Keratinocyte (primary cell): ENCODE measurements around the gene DENND1A. TPM values are rescaled to one million over a fixed set of nuclear protein-coding genes. Genes with fewer than 3 reads are reported as not detected.

ENCODE experiments used
- DNase-seq: peaks from one replicate; pipeline ENCODE4 v3.0.0-alpha.2; 2011; ENCODE audit warnings: low read depth, missing footprints, low spot score
- FAIRE-seq: peaks from 2 replicates; lab custom pipeline; 2011; peaks lifted over from hg19 to GRCh38; lab: Jason Lieb, UNC
- H2AFZ ChIP-seq: 2 replicates; pipeline ENCODE4 v1.6.0; 2012; ENCODE audit warnings: low read length, control low read depth, inconsistent platforms; ENCODE audit not compliant: control insufficient read depth
- H3K27ac ChIP-seq: 2 replicates; pipeline ENCODE4 v1.5.1; 2011; ENCODE audit warnings: low read length; ENCODE audit not compliant: control insufficient read depth, insufficient read depth
- H3K27me3 ChIP-seq: 3 replicates; pipeline ENCODE4 v1.6.0; 2011; ENCODE audit warnings: low read length; ENCODE audit not compliant: control insufficient read depth, insufficient read depth; ENCODE audit errors: extremely low read depth
- H3K36me3 ChIP-seq, 2 experiments: 2 replicates in 1 of 2; 3 replicates in 1 of 2; pipeline ENCODE4 v1.5.1; 2011; ENCODE audit warnings: low read length in 2 of 2, mild to moderate bottlenecking in 1 of 2; ENCODE audit not compliant: control insufficient read depth in 2 of 2, insufficient read depth in 2 of 2; ENCODE audit errors: extremely low read depth in 1 of 2
- H3K4me1 ChIP-seq: 3 replicates; pipeline ENCODE4 v1.5.1; 2011; ENCODE audit warnings: low read length; ENCODE audit not compliant: control insufficient read depth, insufficient read depth; ENCODE audit errors: extremely low read depth
- H3K4me2 ChIP-seq: 3 replicates; pipeline ENCODE4 v1.6.0; 2011; ENCODE audit warnings: low read depth, low read length; ENCODE audit not compliant: control insufficient read depth, insufficient read depth; ENCODE audit errors: extremely low read depth
- H3K4me3 ChIP-seq, 3 experiments: fragments of 200-600 bp in 1 of 3; sonication (generic) in 1 of 3; 2 replicates in 2 of 3; 3 replicates in 1 of 3; pipeline ENCODE4 v1.5.1; 2011 to 2016; ENCODE audit warnings: low read length in 3 of 3, mild to moderate bottlenecking in 3 of 3, control low read depth in 2 of 3, inconsistent platforms in 1 of 3, low read depth in 1 of 3, mixed read lengths in 1 of 3, mixed run types in 1 of 3, moderate library complexity in 1 of 3; ENCODE audit not compliant: control insufficient read depth in 2 of 3, insufficient read depth in 2 of 3; ENCODE audit errors: extremely low read depth in 1 of 3
- H3K79me2 ChIP-seq: 2 replicates; pipeline ENCODE4 v1.6.0; 2012; ENCODE audit warnings: low read length; ENCODE audit not compliant: control insufficient read depth, insufficient read depth
- H3K9ac ChIP-seq: 3 replicates; pipeline ENCODE4 v1.6.0; 2011; ENCODE audit warnings: low read length; ENCODE audit not compliant: control insufficient read depth, insufficient read depth; ENCODE audit errors: extremely low read depth
- H3K9me1 ChIP-seq: 3 replicates; pipeline ENCODE4 v1.6.0; 2011; ENCODE audit warnings: low read length; ENCODE audit not compliant: control insufficient read depth, insufficient read depth; ENCODE audit errors: extremely low read depth
- H3K9me3 ChIP-seq: 2 replicates; pipeline ENCODE4 v1.5.1; 2012; ENCODE audit warnings: low read depth, low read length; ENCODE audit not compliant: control insufficient read depth
- H4K20me1 ChIP-seq: 3 replicates; pipeline ENCODE4 v1.6.0; 2011; ENCODE audit warnings: low read length; ENCODE audit not compliant: control insufficient read depth, insufficient read depth; ENCODE audit errors: extremely low read depth
- EZH2 ChIP-seq: IDR thresholded peaks from one replicate; pipeline ENCODE4 v1.6.1; 2012; ENCODE audit warnings: inconsistent platforms, mild to moderate bottlenecking, low read length, moderate library complexity
- dilution Hi-C: fragments of 300-500 bp; cut with MboI; formaldehyde crosslinking; loops from one replicate; pipeline ENCODE4 v1.7.0; 2020; ENCODE audit warnings: low sequenced_read_pairs; ENCODE audit not compliant: extremely low pct_ligation_motif_present
- polyA plus RNA-seq, 5 experiments: library from polyadenylated mRNA; depleted of rRNA in 3 of 5; stranded (reverse) in 3 of 5; stranded (forward) in 1 of 5; unstranded in 1 of 5; fragments of >200 nt; gene quantifications; 1 replicate in 1 of 5; 2 replicates in 3 of 5; 3 replicates in 1 of 5; pipeline versions ENCODE4 v1.2.1 to v1.2.3, GENCODE V29; 2011 to 2012; ENCODE audit warnings: missing spikeins in 2 of 5, low read depth in 1 of 5, low replicate concordance in 1 of 5
- TF ChIP-seq, protein P1 (sequence below), 3 experiments: IDR thresholded peaks in 1 of 3; conservative IDR thresholded peaks in 1 of 3; optimal IDR thresholded peaks in 1 of 3; 2 replicates in 2 of 3; 3 replicates in 1 of 3; pipeline versions ENCODE3 to v1.5.1; 2011; ENCODE audit warnings: low read length in 3 of 3, mild to moderate bottlenecking in 3 of 3, moderate library complexity in 2 of 3, control low read depth in 1 of 3, inconsistent platforms in 1 of 3; ENCODE audit not compliant: insufficient read depth in 2 of 3; ENCODE audit errors: extremely low read depth in 1 of 3

Gene DENND1A
- polyA plus RNA-seq, 1 donor (not counting 4 experiments of a cell fraction or from before 2014, with no cell fraction given): 13.0 TPM

GRCh38 chr9:123796094-123796493 lies 133.8 kb downstream of the DENND1A start:
- dilution Hi-C loops: no loop called here
- H3K9me1 ChIP-seq: no peaks in the 10 kb centered on the region
- H4K20me1 ChIP-seq: no peaks in the 10 kb centered on the region
- TF ChIP-seq EZH2: no peak
- TF ChIP-seq, protein P1, sequence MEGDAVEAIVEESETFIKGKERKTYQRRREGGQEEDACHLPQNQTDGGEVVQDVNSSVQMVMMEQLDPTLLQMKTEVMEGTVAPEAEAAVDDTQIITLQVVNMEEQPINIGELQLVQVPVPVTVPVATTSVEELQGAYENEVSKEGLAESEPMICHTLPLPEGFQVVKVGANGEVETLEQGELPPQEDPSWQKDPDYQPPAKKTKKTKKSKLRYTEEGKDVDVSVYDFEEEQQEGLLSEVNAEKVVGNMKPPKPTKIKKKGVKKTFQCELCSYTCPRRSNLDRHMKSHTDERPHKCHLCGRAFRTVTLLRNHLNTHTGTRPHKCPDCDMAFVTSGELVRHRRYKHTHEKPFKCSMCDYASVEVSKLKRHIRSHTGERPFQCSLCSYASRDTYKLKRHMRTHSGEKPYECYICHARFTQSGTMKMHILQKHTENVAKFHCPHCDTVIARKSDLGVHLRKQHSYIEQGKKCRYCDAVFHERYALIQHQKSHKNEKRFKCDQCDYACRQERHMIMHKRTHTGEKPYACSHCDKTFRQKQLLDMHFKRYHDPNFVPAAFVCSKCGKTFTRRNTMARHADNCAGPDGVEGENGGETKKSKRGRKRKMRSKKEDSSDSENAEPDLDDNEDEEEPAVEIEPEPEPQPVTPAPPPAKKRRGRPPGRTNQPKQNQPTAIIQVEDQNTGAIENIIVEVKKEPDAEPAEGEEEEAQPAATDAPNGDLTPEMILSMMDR (optimal IDR thresholded peaks at IDR 0.05 in 1 of 3, IDR thresholded peaks at IDR 0.05 in 1 of 3, conservative IDR thresholded peaks at IDR 0.05 in 1 of 3; ENCODE audit: extremely low read depth in 1 of 3, insufficient read depth in 2 of 3, low read length in 3 of 3): no peak
- no peaks in the 10 kb centered on the region for H3K27me3 ChIP-seq
- H3K4me2 ChIP-seq: no peak overlapping the region
- H3K9me3 ChIP-seq: no peaks in the 10 kb centered on the region
- H2AFZ ChIP-seq: no peak overlapping the region
- DNase-seq (no peak), FAIRE-seq (no peak)
- no peak overlapping the region for H3K4me3 ChIP-seq
- H3K9ac ChIP-seq: no peak overlapping the region
- no peaks in the 10 kb centered on the region for H3K4me1 ChIP-seq
- no peak overlapping the region for H3K27ac ChIP-seq
- no peaks in the 10 kb centered on the region for H3K79me2 ChIP-seq
- H3K36me3 ChIP-seq: no peaks in the 10 kb centered on the region

- DNase-seq: no peak
- no peak for FAIRE-seq
- TF ChIP-seq, protein P1 (optimal IDR thresholded peaks at IDR 0.05 in 1 of 3, IDR thresholded peaks at IDR 0.05 in 1 of 3, conservative IDR thresholded peaks at IDR 0.05 in 1 of 3; ENCODE audit: extremely low read depth in 1 of 3, insufficient read depth in 2 of 3, low read length in 3 of 3): no peak
- TF ChIP-seq EZH2: no peak
- Histone ChIP-seq H3K4me2 (no peak overlapping the region), H4K20me1 (no peaks in the 10 kb centered on the region), H3K27me3 (no peaks in the 10 kb centered on the region), H3K4me3 (no peak overlapping the region), H3K9ac (no peak overlapping the region), H3K9me3 (no peaks in the 10 kb centered on the region), H3K36me3 (no peaks in the 10 kb centered on the region), H2AFZ (no peak overlapping the region), H3K27ac (no peak overlapping the region), H3K4me1 (no peaks in the 10 kb centered on the region), H3K9me1 (no peaks in the 10 kb centered on the region), H3K79me2 (no peaks in the 10 kb centered on the region)
- dilution Hi-C loops: no loop called here
Observed at GRCh38 chr9:123795336-123795735, 134.6 kb downstream of the DENND1A start.
